Measurements from ENCODE around the gene SPAG16.

DNA sequence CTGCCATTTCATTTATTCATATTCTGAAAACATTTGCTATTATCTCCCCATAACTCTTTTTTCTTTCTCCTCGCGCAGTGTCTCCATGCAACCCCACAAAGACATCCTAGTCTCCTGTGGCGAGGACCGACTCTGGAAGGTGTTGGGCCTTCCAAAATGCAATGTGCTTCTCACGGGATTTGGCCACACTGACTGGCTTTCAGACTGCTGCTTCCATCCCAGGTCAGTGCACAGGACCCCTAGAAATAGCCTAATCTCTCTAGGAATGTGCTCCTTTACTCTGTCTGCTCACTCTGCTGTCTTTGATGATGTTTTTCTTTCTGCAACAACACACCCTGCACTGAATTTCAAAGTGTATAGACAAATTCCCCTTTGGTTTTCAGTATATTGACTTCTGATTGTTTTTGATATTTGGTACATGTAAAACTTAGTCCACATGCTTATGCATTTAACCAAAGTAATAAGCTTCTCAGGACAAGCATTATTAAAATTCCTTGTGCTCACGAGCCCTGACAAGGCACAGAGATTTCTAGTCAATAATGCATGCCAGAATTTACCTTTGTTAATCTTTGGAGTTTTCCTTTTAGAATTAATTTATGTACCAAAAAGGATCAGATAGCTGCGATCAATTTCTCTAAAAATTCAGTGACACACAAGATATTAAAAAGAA is 578.3 kb downstream of the SPAG16 start:
- TF ChIP-seq, protein P1, sequence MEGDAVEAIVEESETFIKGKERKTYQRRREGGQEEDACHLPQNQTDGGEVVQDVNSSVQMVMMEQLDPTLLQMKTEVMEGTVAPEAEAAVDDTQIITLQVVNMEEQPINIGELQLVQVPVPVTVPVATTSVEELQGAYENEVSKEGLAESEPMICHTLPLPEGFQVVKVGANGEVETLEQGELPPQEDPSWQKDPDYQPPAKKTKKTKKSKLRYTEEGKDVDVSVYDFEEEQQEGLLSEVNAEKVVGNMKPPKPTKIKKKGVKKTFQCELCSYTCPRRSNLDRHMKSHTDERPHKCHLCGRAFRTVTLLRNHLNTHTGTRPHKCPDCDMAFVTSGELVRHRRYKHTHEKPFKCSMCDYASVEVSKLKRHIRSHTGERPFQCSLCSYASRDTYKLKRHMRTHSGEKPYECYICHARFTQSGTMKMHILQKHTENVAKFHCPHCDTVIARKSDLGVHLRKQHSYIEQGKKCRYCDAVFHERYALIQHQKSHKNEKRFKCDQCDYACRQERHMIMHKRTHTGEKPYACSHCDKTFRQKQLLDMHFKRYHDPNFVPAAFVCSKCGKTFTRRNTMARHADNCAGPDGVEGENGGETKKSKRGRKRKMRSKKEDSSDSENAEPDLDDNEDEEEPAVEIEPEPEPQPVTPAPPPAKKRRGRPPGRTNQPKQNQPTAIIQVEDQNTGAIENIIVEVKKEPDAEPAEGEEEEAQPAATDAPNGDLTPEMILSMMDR (IDR thresholded peaks at IDR 0.05): no peak
- TF ChIP-seq POLR2A (IDR thresholded peaks at IDR 0.05): no peak
